ENCODE results near the gene APOD. TPM values are rescaled to one million over a fixed set of nuclear protein-coding genes. Genes with fewer than 3 reads are reported as not detected.
A peak's percentile ranks its signal among the peaks of the same experiment; 100 is the strongest.

The APOD gene
- total and polyA plus RNA-seq, 10 of the 15 experiments (the other 5 are each of a cell fraction or from before 2014, with no cell fraction given): 0.06 to 0.77 (median 0.47) TPM; not detected in 3

GRCh38 chr3:195587824-195588223, 4.1 kb upstream of the APOD start (continued):
- TF ChIP-seq E4F1 (IDR thresholded peaks at IDR 0.05; ENCODE audit: borderline replicate concordance, partially characterized antibody): no peak
- no peak for TF ChIP-seq BHLHE40 (IDR thresholded peaks at IDR 0.05; ENCODE audit: borderline replicate concordance in 1 of 2, low read depth in 2 of 2, low read length in 1 of 2)
- TF ChIP-seq RELB (IDR thresholded peaks at IDR 0.05; ENCODE audit: low read depth): 0 out of 2 replicates have a peak, but pooled peaks have one; percentile 18
- peak; percentile 32; the same call in 1 of the 2 replicates for TF ChIP-seq PKNOX1 (IDR thresholded peaks at IDR 0.05)
- TF ChIP-seq ZBED1 (IDR thresholded peaks at IDR 0.05; ENCODE audit: borderline replicate concordance): no peak
- no peak for TF ChIP-seq SUZ12 (IDR thresholded peaks at IDR 0.05; ENCODE audit: unreplicated experiment)
- TF ChIP-seq NBN (IDR thresholded peaks at IDR 0.05): 0 out of 2 replicates have a peak, but pooled peaks have one; percentile 25

GRCh38 chr3:195587406-195587805, 3.7 kb upstream of the APOD start:
- H3K4me2 ChIP-seq (ENCODE audit: control insufficient read depth, insufficient read depth): no peak overlapping the region
- 23% methylated on average over 4 of the region's 4 CpGs for WGBS (ENCODE audit: insufficient coverage, insufficient replicate concordance, low lambda C conversion rate, missing lambda C conversion rate)
- H4K20me1 ChIP-seq (ENCODE audit: control insufficient read depth, insufficient read depth): no peaks in the 10 kb centered on the region
- in situ Hi-C loops (cut with MboI) (no loop called here), intact Hi-C loops (cut with micrococcal nuclease; ENCODE audit: unreplicated experiment) (no loop called here)
- peaks cover 4% of the 10 kb centered on the region; the same call in 1 of the 3 replicates for H3K9me3 ChIP-seq (replicated peaks; ENCODE audit: control insufficient read depth, insufficient read depth, low read length)
- TF ChIP-seq ZNF274 (IDR thresholded peaks at IDR 0.05; ENCODE audit: insufficient read depth, insufficient read length): no peak
- no peak for TF ChIP-seq POLR2A (IDR thresholded peaks at IDR 0.05; ENCODE audit: low read depth, low read length)
- TF ChIP-seq RBBP5 (conservative IDR thresholded peaks at IDR 0.05): no peak
- no peak for TF ChIP-seq HDAC6 (IDR thresholded peaks at IDR 0.05; ENCODE audit: unreplicated experiment)
- TF ChIP-seq EZH2 (IDR thresholded peaks at IDR 0.05; ENCODE audit: borderline replicate concordance, control insufficient read depth, low read depth, low read length): no peak
- no peak for TF ChIP-seq NFXL1 (IDR thresholded peaks at IDR 0.05; ENCODE audit: borderline replicate concordance)
- TF ChIP-seq ZBTB33 (IDR thresholded peaks at IDR 0.05): no peak
- POLR2A ChIA-PET: no interaction called here
- H3K9ac ChIP-seq (ENCODE audit: control insufficient read depth, insufficient read depth, low read length): no peak overlapping the region
- CTCF ChIA-PET: no interaction called here
- H3K4me3 ChIP-seq: no peak overlapping the region
- ATAC-seq (no peak), FAIRE-seq (no peak), DNase-seq (ENCODE audit: low read depth, low spot score) (no peak)
- SMC1A ChIA-PET (ENCODE audit: uncharacterized antibody, unreplicated experiment): no interaction called here
- H3K27me3 ChIP-seq (replicated peaks in 1 of 2; ENCODE audit: control insufficient read depth in 2 of 2, insufficient read depth in 2 of 2, low read length in 1 of 2): no peaks in the 10 kb centered on the region
- no peak overlapping the region for H2AFZ ChIP-seq (ENCODE audit: control insufficient read depth, low read depth, low read length)
- no peaks in the 10 kb centered on the region; the same call in 1 of the 2 replicates for H3K4me1 ChIP-seq (ENCODE audit: control insufficient read depth, insufficient read depth, low read length)
- H3K79me2 ChIP-seq (ENCODE audit: control insufficient read depth, insufficient read depth, low read length): no peaks in the 10 kb centered on the region
- RAD21 ChIA-PET (ENCODE audit: unreplicated experiment): no interaction called here
- no peak overlapping the region for H3K27ac ChIP-seq (ENCODE audit: control insufficient read depth, insufficient read depth)
- no peaks in the 10 kb centered on the region for H3K36me3 ChIP-seq (ENCODE audit: control insufficient read depth in 2 of 2, insufficient read depth in 2 of 2, low read length in 1 of 2)
- BruUV-seq (replicated peaks): no TSS peak

Measured in GM12878 (cell line).